ENCODE data around the gene DPH3. TPM values are rescaled to one million over a fixed set of nuclear protein-coding genes. Genes with fewer than 3 reads are reported as not detected.

The DPH3 gene
- total and polyA plus RNA-seq, 8 donors, result 4.7 to 21.2 (median 17.4) TPM

DNA sequence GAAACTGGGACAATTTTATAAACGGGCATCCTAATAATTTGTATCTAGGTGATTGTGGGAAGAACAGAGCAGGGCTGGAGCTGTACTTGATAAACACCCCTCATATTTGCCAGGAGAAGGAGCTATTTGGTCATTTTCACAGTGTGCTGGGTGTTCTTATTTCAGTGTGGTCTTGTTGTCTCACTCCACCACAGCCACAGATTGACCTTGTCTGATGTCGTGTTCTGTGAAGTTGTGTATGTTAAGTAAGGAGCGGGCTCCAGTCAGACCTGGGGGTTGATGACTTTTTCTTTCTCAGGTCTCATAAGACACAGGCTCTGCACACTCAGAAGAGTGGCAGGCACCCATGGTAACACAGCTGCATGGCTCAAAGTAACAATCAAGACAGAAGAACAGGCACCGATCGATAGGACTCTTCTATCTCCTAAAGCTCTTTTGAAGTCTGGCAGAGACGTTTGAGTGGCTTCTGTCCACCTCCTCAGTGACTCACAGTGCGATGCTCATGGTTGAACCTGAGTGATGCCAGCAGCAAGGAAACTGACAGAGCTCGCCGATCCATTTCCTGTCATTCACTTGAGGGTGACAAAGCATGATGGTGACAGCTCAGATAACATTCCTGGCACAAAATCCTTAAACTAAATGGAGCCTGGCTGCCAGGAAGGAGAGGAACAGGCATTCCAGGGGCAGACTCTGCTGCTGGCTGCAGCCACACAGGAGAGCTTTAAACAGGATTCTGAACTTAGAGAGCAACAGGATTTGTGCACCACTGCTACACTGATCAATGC, 20.8 kb downstream of the DPH3 start:
- no peak overlapping the region for H3K4me3 ChIP-seq

DNA sequence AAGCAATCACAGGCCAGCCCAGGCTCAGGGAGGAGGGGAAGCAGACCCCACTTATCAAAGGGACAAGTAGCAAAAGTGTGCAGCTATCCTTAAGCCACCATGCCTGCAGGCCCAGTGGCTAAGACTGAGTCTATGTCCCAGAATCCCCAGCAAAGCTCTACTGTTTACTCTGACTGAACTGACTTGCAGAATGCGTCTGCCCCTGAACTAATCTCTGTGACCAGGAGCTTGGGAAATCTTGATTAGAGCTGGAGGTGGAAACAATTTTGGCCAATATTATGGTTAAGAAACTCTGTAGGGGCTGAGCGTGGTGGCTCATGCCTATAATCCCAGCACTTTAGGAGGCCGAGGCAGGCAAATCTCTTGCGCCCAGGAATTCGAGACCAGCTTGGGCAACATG, 22.6 kb downstream of the DPH3 start:
- intact Hi-C loops (cut with DNase I; ENCODE audit: low total_unique reads), result loop anchor here (5.0 to 10.0 kb wide), 3 partner anchors 190 to 607 kb away; no protein-coding TSS in a partner anchor
- Histone ChIP-seq H3K27ac (no peak overlapping the region), H3K9me3 (no peaks in the 10 kb centered on the region), H3K36me3 (no peaks in the 10 kb centered on the region), H3K4me1 (peaks cover 2 to 17% (median 6%) of the 10 kb centered on the region in 4 donors), H3K4me3 (no peak overlapping the region), H3K27me3 (no peaks in the 10 kb centered on the region)
- WGBS, 5 donors, result 88 to 93% (median 91%) methylated on average over 5 of the region's 5 CpGs
- DNase-seq, result no peak
- TF ChIP-seq EP300 (IDR thresholded peaks at IDR 0.05), result no peak
- no peak for TF ChIP-seq POLR2AphosphoS5 (IDR thresholded peaks at IDR 0.05)
- TF ChIP-seq POLR2A (IDR thresholded peaks at IDR 0.05), result no peak
- TF ChIP-seq, protein P1, sequence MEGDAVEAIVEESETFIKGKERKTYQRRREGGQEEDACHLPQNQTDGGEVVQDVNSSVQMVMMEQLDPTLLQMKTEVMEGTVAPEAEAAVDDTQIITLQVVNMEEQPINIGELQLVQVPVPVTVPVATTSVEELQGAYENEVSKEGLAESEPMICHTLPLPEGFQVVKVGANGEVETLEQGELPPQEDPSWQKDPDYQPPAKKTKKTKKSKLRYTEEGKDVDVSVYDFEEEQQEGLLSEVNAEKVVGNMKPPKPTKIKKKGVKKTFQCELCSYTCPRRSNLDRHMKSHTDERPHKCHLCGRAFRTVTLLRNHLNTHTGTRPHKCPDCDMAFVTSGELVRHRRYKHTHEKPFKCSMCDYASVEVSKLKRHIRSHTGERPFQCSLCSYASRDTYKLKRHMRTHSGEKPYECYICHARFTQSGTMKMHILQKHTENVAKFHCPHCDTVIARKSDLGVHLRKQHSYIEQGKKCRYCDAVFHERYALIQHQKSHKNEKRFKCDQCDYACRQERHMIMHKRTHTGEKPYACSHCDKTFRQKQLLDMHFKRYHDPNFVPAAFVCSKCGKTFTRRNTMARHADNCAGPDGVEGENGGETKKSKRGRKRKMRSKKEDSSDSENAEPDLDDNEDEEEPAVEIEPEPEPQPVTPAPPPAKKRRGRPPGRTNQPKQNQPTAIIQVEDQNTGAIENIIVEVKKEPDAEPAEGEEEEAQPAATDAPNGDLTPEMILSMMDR (IDR thresholded peaks at IDR 0.05), result no peak

More for the DNA sequence above, 20.8 kb downstream of the DPH3 start:
- Histone ChIP-seq H3K27me3 (no peaks in the 10 kb centered on the region), H3K27ac (no peak overlapping the region), H3K4me1 (peaks cover 6 to 21% (median 8%) of the 10 kb centered on the region in 4 donors), H3K36me3 (no peaks in the 10 kb centered on the region), H3K9me3 (no peaks in the 10 kb centered on the region)
- DNase-seq, result no peak
- WGBS, 5 donors, result 59 to 80% (median 66%) methylated on average over 9 of the region's 9 CpGs
- intact Hi-C loops (cut with DNase I; ENCODE audit: low total_unique reads), result loop anchor here (5.0 to 10.0 kb wide), 3 partner anchors 192 to 609 kb away; no protein-coding TSS in a partner anchor
- TF ChIP-seq EP300 (IDR thresholded peaks at IDR 0.05) (no peak), POLR2A (IDR thresholded peaks at IDR 0.05) (no peak), POLR2AphosphoS5 (IDR thresholded peaks at IDR 0.05) (no peak)
- TF ChIP-seq, protein P1 (IDR thresholded peaks at IDR 0.05), result no peak

DNA sequence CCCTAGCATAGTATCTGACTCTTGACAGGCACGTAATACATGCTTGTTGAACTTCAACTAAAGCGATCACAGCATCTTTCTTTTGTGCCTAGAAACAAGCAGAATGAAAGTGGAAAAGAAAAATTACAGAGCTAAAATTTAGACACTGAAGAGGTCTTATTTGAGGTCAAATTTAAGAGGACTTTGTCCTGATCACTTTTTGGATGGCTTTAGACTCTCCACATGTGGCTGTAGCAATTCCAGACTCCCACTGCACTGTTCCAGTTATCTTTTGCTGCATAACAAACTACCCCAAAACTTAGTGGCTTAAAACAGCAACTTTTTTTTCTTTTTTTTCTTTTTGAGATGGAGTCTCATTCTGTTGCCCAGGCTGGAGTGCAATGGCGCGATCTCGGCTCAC, 23.5 kb downstream of the DPH3 start:
- intact Hi-C loops (cut with DNase I; ENCODE audit: low total_unique reads), result loop anchor here (5.0 to 10.0 kb wide), 3 partner anchors 189 to 606 kb away; no protein-coding TSS in a partner anchor
- no peak overlapping the region for H3K4me3 ChIP-seq
- TF ChIP-seq POLR2AphosphoS5 (IDR thresholded peaks at IDR 0.05) (no peak), EP300 (IDR thresholded peaks at IDR 0.05) (no peak), POLR2A (IDR thresholded peaks at IDR 0.05) (no peak)
- TF ChIP-seq, protein P1 (IDR thresholded peaks at IDR 0.05), result no peak
- H3K36me3 ChIP-seq, result no peaks in the 10 kb centered on the region
- WGBS, 5 donors, result 94 to 96% (median 96%) methylated on average over 5 of the region's 5 CpGs
- H3K27ac ChIP-seq, result peak overlapping the region in 1 of 5 donors; percentile 5
- peaks cover 0 to 14% (median 7%) of the 10 kb centered on the region in 4 donors for H3K4me1 ChIP-seq
- no peaks in the 10 kb centered on the region for H3K27me3 ChIP-seq
- DNase-seq, result no peak
- no peaks in the 10 kb centered on the region for H3K9me3 ChIP-seq

DNA sequence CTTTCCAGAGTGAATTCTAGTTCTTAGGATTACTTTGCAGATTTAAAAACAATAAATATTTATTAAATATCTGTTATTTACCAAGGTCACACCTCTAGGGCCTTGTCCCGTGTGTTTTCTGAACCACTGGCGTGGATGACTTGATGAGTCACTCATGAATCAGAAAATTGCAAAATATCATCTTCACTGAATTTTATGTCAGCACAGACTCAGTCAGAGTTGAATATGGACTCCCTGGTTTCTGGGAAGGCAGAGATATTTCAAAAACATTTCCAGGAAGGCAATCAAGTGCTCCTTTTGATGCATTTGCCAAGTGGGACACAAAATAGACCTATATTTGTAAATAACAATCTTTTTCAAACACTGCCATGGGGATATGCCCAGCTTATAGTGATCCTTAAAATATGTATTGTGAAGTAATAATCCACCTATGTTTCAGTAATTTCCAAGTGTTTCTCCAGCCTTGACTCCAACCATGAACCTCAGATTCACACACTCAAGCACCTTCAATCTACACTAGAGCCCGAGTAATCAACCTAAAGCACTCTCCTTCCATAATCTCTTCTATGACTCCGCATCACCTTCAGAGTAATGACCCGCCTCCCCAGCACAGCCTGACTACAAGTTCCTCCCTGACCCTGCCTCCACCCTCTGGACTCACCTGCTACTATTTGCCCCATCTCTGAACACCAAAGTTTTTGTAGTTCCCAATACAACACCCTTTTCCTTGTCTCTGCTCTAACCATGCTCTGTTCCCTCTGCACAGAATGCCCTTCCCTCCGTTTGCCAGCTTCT, 24.3 kb downstream of the DPH3 start:
- 66 to 74% (median 72%) methylated on average over 6 of the region's 6 CpGs for WGBS, 5 donors
- H3K4me1 ChIP-seq, result peaks cover 0 to 14% (median 7%) of the 10 kb centered on the region in 4 donors
- no peak overlapping the region for H3K4me3 ChIP-seq
- H3K36me3 ChIP-seq, result no peaks in the 10 kb centered on the region
- no peaks in the 10 kb centered on the region for H3K9me3 ChIP-seq
- intact Hi-C loops (cut with DNase I; ENCODE audit: low total_unique reads), result loop anchor here (5.0 to 10.0 kb wide), 3 partner anchors 188 to 606 kb away; no protein-coding TSS in a partner anchor
- peak overlapping the region in 3 of 5 donors; percentile 5 to 44 (median 19) for H3K27ac ChIP-seq
- TF ChIP-seq POLR2AphosphoS5 (IDR thresholded peaks at IDR 0.05) (peak in 2 of 3 donors; percentile 19 to 52), POLR2A (IDR thresholded peaks at IDR 0.05) (no peak)
- TF ChIP-seq, protein P1 (IDR thresholded peaks at IDR 0.05), result no peak
- H3K27me3 ChIP-seq, result no peaks in the 10 kb centered on the region
- no peak for DNase-seq

Measured in stomach (tissue), 9 donors.